Kidney epithelial cell (primary cell): Measurements from ENCODE around the gene AKT3. TPM values are rescaled to one million over a fixed set of nuclear protein-coding genes. Genes with fewer than 3 reads are reported as not detected.

Source experiments
- DNase-seq: peaks from one replicate; pipeline ENCODE4 v3.0.0-alpha.2; 2010; ENCODE audit warnings: low read depth
- H3K27me3 ChIP-seq: 2 replicates; pipeline ENCODE4 v1.6.0; 2011; ENCODE audit warnings: low read length; ENCODE audit not compliant: control insufficient read depth, insufficient read depth
- H3K36me3 ChIP-seq: 2 replicates; pipeline ENCODE4 v1.5.1; 2011; ENCODE audit warnings: low read length; ENCODE audit not compliant: control insufficient read depth, insufficient read depth
- H3K4me3 ChIP-seq: 2 replicates; pipeline ENCODE4 v1.5.1; 2011; ENCODE audit warnings: low read depth, mild to moderate bottlenecking, control low read depth, low read length
- CTCF ChIP-seq: IDR thresholded peaks from 2 replicates; pipeline ENCODE4 v1.5.1; 2011; ENCODE audit warnings: mild to moderate bottlenecking, moderate library complexity, low read length, control low read depth, inconsistent platforms; ENCODE audit not compliant: insufficient read depth, poor library complexity, severe bottlenecking
- total RNA-seq: library from RNA; depleted of rRNA; stranded (reverse); fragments of >200 nt; gene quantifications from 2 replicates; pipeline ENCODE4 v1.2.3, GENCODE V29; 2015

AKT3 gene
- total RNA-seq, 1 donor from 2014 or later = 13.1 TPM

GRCh38 chr1:243563732-243564131, 286.3 kb downstream of the AKT3 start:
- DNase-seq = no peak
- TF ChIP-seq CTCF = no peak
- H3K36me3 ChIP-seq = no peaks in the 10 kb centered on the region
- no peak overlapping the region for H3K4me3 ChIP-seq
- no peaks in the 10 kb centered on the region for H3K27me3 ChIP-seq

- DNase-seq = no peak
- Histone ChIP-seq H3K27me3 (no peaks in the 10 kb centered on the region), H3K36me3 (no peaks in the 10 kb centered on the region), H3K4me3 (no peak overlapping the region)
- TF ChIP-seq CTCF = no peak
Observed at GRCh38 chr1:243562473-243562872, 287.6 kb downstream of the AKT3 start.

GRCh38 chr1:243561588-243562319, 288.3 kb downstream of the AKT3 start:
- Histone ChIP-seq H3K27me3 (no peaks in the 10 kb centered on the region), H3K4me3 (no peak overlapping the region), H3K36me3 (no peaks in the 10 kb centered on the region)
- no peak for TF ChIP-seq CTCF
- no peak for DNase-seq

GRCh38 chr1:243559575-243560162, 290.4 kb downstream of the AKT3 start:
- Histone ChIP-seq H3K4me3 (no peak overlapping the region), H3K27me3 (no peaks in the 10 kb centered on the region), H3K36me3 (no peaks in the 10 kb centered on the region)
- no peak for DNase-seq
- TF ChIP-seq CTCF = no peak

GRCh38 chr1:243558576-243558975, 291.5 kb downstream of the AKT3 start:
- no peak overlapping the region for H3K4me3 ChIP-seq
- no peak for TF ChIP-seq CTCF
- no peaks in the 10 kb centered on the region for H3K27me3 ChIP-seq
- no peaks in the 10 kb centered on the region for H3K36me3 ChIP-seq
- no peak for DNase-seq
